Neural crest cell (in vitro differentiated cells): ENCODE measurements around the gene ATRNL1. TPM values are rescaled to one million over a fixed set of nuclear protein-coding genes. Genes with fewer than 3 reads are reported as not detected.

Experiments
- DNase-seq: peaks from one replicate; pipeline ENCODE4 v3.0.0; 2021; ENCODE audit warnings: low read depth, mixed read lengths, low spot score
- H3K27ac Mint-ChIP-seq: one replicate; pipeline ENCODE4 v1.8.0; 2021; ENCODE audit warnings: mild to moderate bottlenecking, mixed read lengths; ENCODE audit not compliant: unreplicated experiment
- H3K27me3 Mint-ChIP-seq: 2 replicates; pipeline ENCODE4 v1.8.0; 2021; ENCODE audit warnings: low read depth, mild to moderate bottlenecking, mixed read lengths
- H3K36me3 Mint-ChIP-seq: 2 replicates; pipeline ENCODE4 v1.8.0; 2021; ENCODE audit warnings: low read depth, mild to moderate bottlenecking, mixed read lengths
- H3K4me1 Mint-ChIP-seq: 2 replicates; pipeline ENCODE4 v1.8.0; 2021; ENCODE audit warnings: mixed read lengths
- H3K4me3 Mint-ChIP-seq: one replicate; pipeline ENCODE4 v1.8.0; 2021; ENCODE audit warnings: mild to moderate bottlenecking, mixed read lengths
- H3K9me3 Mint-ChIP-seq: 2 replicates; pipeline ENCODE4 v1.8.0; 2021; ENCODE audit warnings: mixed read lengths
- total RNA-seq: library from RNA; stranded (reverse); gene quantifications from 2 replicates; pipeline ENCODE4 v1.2.1, GENCODE V29; 2021
- TF ChIP-seq, protein P1 (sequence below): fragments of 200-600 bp; sonication (generic); conservative IDR thresholded peaks from 2 replicates; pipeline ENCODE4 v1.5.0; 2021; ENCODE audit warnings: antibody characterized with exemption, mild to moderate bottlenecking

Gene ATRNL1
- total RNA-seq, 1 donor from 2014 or later = 46.9 TPM

DNA sequence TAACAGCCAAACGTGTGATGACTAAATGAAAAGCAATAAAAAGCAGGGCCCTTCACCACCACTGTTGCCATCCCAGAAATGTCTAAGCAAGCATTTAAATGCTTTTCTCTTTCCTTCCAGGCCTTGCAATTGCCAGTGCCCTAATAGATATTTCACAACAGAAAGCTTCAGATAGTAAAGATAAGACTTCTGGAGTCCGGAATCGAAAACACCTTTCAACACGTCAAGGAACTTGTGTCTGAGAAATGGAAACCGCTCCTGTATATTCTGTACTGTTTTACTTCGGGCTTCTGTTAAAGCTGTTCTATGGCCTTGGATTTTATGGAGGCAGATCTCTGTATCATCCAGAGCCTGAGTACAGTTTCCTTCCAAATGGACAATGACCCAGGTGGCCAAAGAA lies 851.4 kb downstream of the ATRNL1 start:
- DNase-seq = no peak
- Mint-ChIP-seq H3K36me3 (no peaks in the 10 kb centered on the region), H3K4me3 (no peak overlapping the region), H3K27me3 (no peaks in the 10 kb centered on the region), H3K4me1 (no peaks in the 10 kb centered on the region), H3K9me3 (no peaks in the 10 kb centered on the region), H3K27ac (no peak overlapping the region)
- TF ChIP-seq, protein P1, sequence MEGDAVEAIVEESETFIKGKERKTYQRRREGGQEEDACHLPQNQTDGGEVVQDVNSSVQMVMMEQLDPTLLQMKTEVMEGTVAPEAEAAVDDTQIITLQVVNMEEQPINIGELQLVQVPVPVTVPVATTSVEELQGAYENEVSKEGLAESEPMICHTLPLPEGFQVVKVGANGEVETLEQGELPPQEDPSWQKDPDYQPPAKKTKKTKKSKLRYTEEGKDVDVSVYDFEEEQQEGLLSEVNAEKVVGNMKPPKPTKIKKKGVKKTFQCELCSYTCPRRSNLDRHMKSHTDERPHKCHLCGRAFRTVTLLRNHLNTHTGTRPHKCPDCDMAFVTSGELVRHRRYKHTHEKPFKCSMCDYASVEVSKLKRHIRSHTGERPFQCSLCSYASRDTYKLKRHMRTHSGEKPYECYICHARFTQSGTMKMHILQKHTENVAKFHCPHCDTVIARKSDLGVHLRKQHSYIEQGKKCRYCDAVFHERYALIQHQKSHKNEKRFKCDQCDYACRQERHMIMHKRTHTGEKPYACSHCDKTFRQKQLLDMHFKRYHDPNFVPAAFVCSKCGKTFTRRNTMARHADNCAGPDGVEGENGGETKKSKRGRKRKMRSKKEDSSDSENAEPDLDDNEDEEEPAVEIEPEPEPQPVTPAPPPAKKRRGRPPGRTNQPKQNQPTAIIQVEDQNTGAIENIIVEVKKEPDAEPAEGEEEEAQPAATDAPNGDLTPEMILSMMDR = no peak

DNA sequence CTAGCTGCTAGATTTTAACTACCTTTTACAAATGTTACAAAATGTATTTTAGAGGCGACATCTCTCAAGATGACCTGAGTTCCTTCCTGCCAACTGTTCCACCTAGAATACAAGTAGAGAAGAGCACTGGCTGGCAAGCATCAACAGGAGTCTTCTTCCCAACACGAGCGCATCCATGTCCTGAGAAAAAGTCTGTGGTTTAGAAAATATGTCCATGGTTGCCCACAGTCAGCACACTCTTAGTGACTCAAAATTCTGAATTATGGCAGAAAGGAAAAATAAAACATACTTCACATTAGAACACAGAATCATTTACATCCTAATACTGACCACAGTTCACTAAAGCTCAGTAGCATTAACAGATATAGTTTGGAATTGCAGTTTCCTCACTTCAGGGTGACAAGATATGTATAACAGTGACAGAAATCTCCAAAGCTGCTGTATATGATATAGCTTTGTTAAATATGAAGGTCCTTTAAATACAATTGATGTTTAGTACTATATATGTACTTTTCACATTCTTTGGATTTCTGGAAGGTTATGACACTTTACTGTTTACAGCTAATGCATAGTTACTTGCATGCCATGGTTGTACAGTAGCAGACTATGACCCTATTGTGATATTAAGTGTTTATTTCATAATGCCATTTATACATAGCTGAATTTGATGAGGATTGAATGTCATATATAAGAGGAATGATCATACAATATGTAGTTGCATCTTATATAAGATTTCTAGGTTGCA lies 852.7 kb downstream of the ATRNL1 start:
- Mint-ChIP-seq H3K4me3 (no peak overlapping the region), H3K4me1 (no peaks in the 10 kb centered on the region), H3K36me3 (no peaks in the 10 kb centered on the region), H3K27ac (no peak overlapping the region), H3K27me3 (no peaks in the 10 kb centered on the region), H3K9me3 (no peaks in the 10 kb centered on the region)
- TF ChIP-seq, protein P1 = no peak
- no peak for DNase-seq

DNA sequence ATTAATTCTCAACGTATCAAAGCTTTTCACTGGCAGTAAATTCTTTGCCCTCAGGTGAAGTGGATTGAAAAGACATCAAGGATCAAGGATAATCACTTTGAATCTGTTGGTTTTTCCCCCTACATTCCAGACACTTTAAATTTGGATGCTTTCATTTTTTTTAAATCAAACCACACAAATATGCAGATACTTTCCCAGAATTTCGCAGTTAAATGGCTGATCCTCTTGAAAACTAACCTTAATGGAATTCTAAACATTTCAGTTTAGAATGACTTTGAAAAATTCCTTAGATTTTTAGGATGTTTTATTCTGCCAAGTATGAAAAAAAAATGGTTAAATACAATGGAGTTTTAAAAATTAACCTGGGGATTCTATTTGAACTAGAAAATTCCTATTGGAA lies 853.9 kb downstream of the ATRNL1 start:
- H3K4me3 Mint-ChIP-seq = no peak overlapping the region
- no peak for DNase-seq
- TF ChIP-seq, protein P1 = no peak
- no peaks in the 10 kb centered on the region for H3K9me3 Mint-ChIP-seq
- H3K36me3 Mint-ChIP-seq = no peaks in the 10 kb centered on the region
- H3K27ac Mint-ChIP-seq = no peak overlapping the region
- no peaks in the 10 kb centered on the region for H3K27me3 Mint-ChIP-seq
- no peaks in the 10 kb centered on the region for H3K4me1 Mint-ChIP-seq

DNA sequence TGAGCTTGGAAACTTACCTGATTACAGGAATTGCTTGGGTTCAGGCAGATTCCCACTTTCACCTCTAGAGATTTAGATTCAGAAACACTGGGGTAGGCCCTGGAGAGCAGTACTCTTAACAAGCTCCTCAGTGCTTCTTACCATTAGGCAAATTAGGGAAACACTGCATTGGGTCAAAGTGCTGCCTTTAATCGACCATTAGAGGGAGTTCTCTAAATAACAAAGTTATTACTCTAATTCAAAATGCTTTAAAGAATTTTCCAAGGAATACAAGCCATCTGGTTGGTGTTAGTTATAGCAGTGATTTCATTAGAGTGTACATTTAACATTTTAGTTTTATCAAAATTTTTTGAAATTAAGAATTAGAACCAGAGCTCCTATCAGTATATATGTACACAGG lies 855.3 kb downstream of the ATRNL1 start:
- Mint-ChIP-seq H3K9me3 (no peaks in the 10 kb centered on the region), H3K36me3 (no peaks in the 10 kb centered on the region), H3K27ac (no peak overlapping the region), H3K27me3 (no peaks in the 10 kb centered on the region), H3K4me1 (no peaks in the 10 kb centered on the region), H3K4me3 (no peak overlapping the region)
- DNase-seq = no peak
- TF ChIP-seq, protein P1 = peak; percentile 44

DNA sequence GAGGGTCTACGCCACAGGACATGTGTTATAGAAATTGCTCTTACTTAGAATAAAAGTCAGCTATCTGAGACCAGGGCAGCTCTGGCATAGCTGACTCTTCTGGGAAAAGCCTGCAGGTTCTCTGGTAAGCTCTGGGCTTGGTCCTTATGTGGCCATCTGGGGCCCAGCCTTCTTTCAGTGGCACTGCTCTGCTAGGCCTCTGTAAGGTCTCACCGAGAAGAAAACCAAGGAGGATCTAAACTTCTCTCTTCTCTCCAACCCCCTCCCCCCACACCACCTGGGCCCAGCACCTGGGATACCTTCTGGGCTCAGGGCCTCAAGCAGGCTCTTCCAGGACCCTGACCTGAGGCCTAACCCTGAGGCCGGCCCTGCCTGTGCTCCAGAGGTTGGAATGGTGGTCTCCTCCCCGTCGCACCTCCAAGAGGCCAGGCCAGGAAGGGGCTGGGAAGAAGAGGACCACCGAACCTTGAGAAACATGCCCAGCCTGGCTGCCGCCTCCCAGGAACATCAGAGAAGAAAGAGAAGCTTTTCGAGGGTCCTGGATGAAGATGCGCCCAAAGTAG lies 856.2 kb downstream of the ATRNL1 start:
- TF ChIP-seq, protein P1 = no peak
- no peaks in the 10 kb centered on the region for H3K27me3 Mint-ChIP-seq
- DNase-seq = no peak
- no peaks in the 10 kb centered on the region for H3K36me3 Mint-ChIP-seq
- H3K4me3 Mint-ChIP-seq = no peak overlapping the region
- no peak overlapping the region for H3K27ac Mint-ChIP-seq
- H3K4me1 Mint-ChIP-seq = no peaks in the 10 kb centered on the region
- no peaks in the 10 kb centered on the region for H3K9me3 Mint-ChIP-seq
